WTC11 (cell line): Measurements from ENCODE around the gene TMPRSS11F.

ENCODE experiments used
- CREB1 ChIP-seq: sonication (generic); formaldehyde crosslinking; IDR thresholded peaks from 2 replicates; pipeline ENCODE4 v1.8.0; 2023; ENCODE audit warnings: mild to moderate bottlenecking, missing genetic modification reagents
- CREM ChIP-seq: sonication (generic); formaldehyde crosslinking; IDR thresholded peaks from 2 replicates; pipeline ENCODE4 v1.8.1; 2022; ENCODE audit warnings: mild to moderate bottlenecking, missing genetic modification reagents, moderate library complexity
- FOXP1 ChIP-seq: sonication (generic); formaldehyde crosslinking; IDR thresholded peaks from 2 replicates; pipeline ENCODE4 v1.8.0; 2022; ENCODE audit warnings: missing genetic modification reagents, mild to moderate bottlenecking, moderate library complexity, borderline replicate concordance
- MYBL2 ChIP-seq: sonication (generic); formaldehyde crosslinking; IDR thresholded peaks from 2 replicates; pipeline ENCODE4 v1.8.1; 2023; ENCODE audit warnings: mild to moderate bottlenecking, moderate library complexity, missing genetic modification reagents
- NFYB ChIP-seq: sonication (generic); formaldehyde crosslinking; conservative IDR thresholded peaks from 2 replicates; pipeline ENCODE4 v1.8.0; 2022; ENCODE audit warnings: low read depth, missing genetic modification reagents
- RELA ChIP-seq: sonication (generic); formaldehyde crosslinking; IDR thresholded peaks from 2 replicates; pipeline ENCODE4 v1.8.1; 2022; ENCODE audit warnings: missing genetic modification reagents, mild to moderate bottlenecking, borderline replicate concordance
- ZNF396 ChIP-seq: fragments of 250-450 bp; sonication (Bioruptor Pico); IDR thresholded peaks from 2 replicates; pipeline ENCODE4 v1.8.0; 2021; ENCODE audit warnings: mild to moderate bottlenecking, moderate library complexity, borderline replicate concordance
- ZNF416 ChIP-seq: fragments of 250-450 bp; sonication (Bioruptor Pico); IDR thresholded peaks from 2 replicates; pipeline ENCODE4 v1.9.0; 2021; ENCODE audit warnings: mild to moderate bottlenecking, inconsistent platforms
- TF ChIP-seq, protein P1 (sequence below): fragments of 200-600 bp; IDR thresholded peaks from 2 replicates; pipeline ENCODE4 v1.8.0; 2022; ENCODE audit warnings: antibody characterized with exemption
- TF ChIP-seq, protein P2 (sequence below): sonication (generic); formaldehyde crosslinking; IDR thresholded peaks from 2 replicates; pipeline ENCODE4 v1.8.1; 2023; ENCODE audit warnings: mild to moderate bottlenecking, missing genetic modification reagents, moderate library complexity
- TF ChIP-seq, protein P3 (sequence below): sonication (generic); formaldehyde crosslinking; IDR thresholded peaks from 2 replicates; pipeline ENCODE4 v1.8.0; 2022; ENCODE audit warnings: mild to moderate bottlenecking, missing genetic modification reagents
- TF ChIP-seq, protein P4 (sequence below): sonication (generic); formaldehyde crosslinking; IDR thresholded peaks from 2 replicates; pipeline ENCODE4 v1.8.1; 2023; ENCODE audit warnings: mild to moderate bottlenecking, missing genetic modification reagents, moderate library complexity
- TF ChIP-seq, protein P5 (sequence below): sonication (generic); formaldehyde crosslinking; IDR thresholded peaks from 2 replicates; pipeline ENCODE4 v1.8.0; 2022; ENCODE audit warnings: mild to moderate bottlenecking, missing genetic modification reagents
- TF ChIP-seq, protein P6 (sequence below): sonication (generic); formaldehyde crosslinking; IDR thresholded peaks from 2 replicates; pipeline ENCODE4 v1.8.1; 2023; ENCODE audit warnings: mild to moderate bottlenecking, missing genetic modification reagents, borderline replicate concordance

DNA sequence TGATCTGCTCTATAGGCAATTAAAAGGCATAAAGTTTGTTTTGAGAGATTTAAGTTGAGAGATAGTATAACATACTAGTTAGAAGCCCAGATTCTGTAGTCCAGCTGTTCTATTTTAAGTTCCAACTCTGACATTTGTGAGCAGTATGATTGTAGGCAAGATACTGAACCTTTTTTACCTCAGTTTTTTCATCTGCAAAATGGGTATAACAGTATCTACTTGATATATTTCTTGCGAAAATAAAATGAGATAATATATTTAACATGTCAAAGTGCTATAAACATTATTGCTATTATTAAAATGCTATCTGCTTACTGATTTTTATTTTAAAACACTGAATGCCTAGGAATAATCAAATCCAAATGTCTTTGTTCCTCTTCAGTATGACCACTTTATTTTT lies 19.2 kb downstream of the TMPRSS11F start:
- TF ChIP-seq, protein P1, sequence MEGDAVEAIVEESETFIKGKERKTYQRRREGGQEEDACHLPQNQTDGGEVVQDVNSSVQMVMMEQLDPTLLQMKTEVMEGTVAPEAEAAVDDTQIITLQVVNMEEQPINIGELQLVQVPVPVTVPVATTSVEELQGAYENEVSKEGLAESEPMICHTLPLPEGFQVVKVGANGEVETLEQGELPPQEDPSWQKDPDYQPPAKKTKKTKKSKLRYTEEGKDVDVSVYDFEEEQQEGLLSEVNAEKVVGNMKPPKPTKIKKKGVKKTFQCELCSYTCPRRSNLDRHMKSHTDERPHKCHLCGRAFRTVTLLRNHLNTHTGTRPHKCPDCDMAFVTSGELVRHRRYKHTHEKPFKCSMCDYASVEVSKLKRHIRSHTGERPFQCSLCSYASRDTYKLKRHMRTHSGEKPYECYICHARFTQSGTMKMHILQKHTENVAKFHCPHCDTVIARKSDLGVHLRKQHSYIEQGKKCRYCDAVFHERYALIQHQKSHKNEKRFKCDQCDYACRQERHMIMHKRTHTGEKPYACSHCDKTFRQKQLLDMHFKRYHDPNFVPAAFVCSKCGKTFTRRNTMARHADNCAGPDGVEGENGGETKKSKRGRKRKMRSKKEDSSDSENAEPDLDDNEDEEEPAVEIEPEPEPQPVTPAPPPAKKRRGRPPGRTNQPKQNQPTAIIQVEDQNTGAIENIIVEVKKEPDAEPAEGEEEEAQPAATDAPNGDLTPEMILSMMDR: no peak
- no peak for TF ChIP-seq CREM (CRISPR knock-in tag)
- TF ChIP-seq ZNF396 (CRISPR knock-in tag): no peak
- TF ChIP-seq, protein P2, sequence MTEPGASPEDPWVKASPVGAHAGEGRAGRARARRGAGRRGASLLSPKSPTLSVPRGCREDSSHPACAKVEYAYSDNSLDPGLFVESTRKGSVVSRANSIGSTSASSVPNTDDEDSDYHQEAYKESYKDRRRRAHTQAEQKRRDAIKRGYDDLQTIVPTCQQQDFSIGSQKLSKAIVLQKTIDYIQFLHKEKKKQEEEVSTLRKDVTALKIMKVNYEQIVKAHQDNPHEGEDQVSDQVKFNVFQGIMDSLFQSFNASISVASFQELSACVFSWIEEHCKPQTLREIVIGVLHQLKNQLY (CRISPR knock-in tag): no peak
- TF ChIP-seq NFYB (CRISPR knock-in tag): no peak
- no peak for TF ChIP-seq RELA (CRISPR knock-in tag)
- TF ChIP-seq MYBL2 (CRISPR knock-in tag): no peak
- TF ChIP-seq ZNF416: no peak
- TF ChIP-seq, protein P3, sequence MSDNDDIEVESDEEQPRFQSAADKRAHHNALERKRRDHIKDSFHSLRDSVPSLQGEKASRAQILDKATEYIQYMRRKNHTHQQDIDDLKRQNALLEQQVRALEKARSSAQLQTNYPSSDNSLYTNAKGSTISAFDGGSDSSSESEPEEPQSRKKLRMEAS (CRISPR knock-in tag): no peak
- no peak for TF ChIP-seq FOXP1 (CRISPR knock-in tag)
- TF ChIP-seq, protein P4, sequence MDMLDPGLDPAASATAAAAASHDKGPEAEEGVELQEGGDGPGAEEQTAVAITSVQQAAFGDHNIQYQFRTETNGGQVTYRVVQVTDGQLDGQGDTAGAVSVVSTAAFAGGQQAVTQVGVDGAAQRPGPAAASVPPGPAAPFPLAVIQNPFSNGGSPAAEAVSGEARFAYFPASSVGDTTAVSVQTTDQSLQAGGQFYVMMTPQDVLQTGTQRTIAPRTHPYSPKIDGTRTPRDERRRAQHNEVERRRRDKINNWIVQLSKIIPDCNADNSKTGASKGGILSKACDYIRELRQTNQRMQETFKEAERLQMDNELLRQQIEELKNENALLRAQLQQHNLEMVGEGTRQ (CRISPR knock-in tag): no peak
- TF ChIP-seq, protein P5, sequence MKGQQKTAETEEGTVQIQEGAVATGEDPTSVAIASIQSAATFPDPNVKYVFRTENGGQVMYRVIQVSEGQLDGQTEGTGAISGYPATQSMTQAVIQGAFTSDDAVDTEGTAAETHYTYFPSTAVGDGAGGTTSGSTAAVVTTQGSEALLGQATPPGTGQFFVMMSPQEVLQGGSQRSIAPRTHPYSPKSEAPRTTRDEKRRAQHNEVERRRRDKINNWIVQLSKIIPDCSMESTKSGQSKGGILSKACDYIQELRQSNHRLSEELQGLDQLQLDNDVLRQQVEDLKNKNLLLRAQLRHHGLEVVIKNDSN (CRISPR knock-in tag): no peak
- TF ChIP-seq, protein P6, sequence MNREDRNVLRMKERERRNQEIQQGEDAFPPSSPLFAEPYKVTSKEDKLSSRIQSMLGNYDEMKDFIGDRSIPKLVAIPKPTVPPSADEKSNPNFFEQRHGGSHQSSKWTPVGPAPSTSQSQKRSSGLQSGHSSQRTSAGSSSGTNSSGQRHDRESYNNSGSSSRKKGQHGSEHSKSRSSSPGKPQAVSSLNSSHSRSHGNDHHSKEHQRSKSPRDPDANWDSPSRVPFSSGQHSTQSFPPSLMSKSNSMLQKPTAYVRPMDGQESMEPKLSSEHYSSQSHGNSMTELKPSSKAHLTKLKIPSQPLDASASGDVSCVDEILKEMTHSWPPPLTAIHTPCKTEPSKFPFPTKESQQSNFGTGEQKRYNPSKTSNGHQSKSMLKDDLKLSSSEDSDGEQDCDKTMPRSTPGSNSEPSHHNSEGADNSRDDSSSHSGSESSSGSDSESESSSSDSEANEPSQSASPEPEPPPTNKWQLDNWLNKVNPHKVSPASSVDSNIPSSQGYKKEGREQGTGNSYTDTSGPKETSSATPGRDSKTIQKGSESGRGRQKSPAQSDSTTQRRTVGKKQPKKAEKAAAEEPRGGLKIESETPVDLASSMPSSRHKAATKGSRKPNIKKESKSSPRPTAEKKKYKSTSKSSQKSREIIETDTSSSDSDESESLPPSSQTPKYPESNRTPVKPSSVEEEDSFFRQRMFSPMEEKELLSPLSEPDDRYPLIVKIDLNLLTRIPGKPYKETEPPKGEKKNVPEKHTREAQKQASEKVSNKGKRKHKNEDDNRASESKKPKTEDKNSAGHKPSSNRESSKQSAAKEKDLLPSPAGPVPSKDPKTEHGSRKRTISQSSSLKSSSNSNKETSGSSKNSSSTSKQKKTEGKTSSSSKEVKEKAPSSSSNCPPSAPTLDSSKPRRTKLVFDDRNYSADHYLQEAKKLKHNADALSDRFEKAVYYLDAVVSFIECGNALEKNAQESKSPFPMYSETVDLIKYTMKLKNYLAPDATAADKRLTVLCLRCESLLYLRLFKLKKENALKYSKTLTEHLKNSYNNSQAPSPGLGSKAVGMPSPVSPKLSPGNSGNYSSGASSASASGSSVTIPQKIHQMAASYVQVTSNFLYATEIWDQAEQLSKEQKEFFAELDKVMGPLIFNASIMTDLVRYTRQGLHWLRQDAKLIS (CRISPR knock-in tag): no peak
- no peak for TF ChIP-seq CREB1
